GM12878 (cell line): ENCODE data around the gene KLHL3.

Source experiments
- BRCA1 ChIP-seq: IDR thresholded peaks from 2 replicates; pipeline ENCODE4 v1.6.1; 2011; ENCODE audit warnings: low read depth, low read length, improper control_type of control experiment
- CEBPB ChIP-seq, 2 experiments: fragments of 150-350 bp in 1 of 2; IDR thresholded peaks; 2 replicates each; pipeline ENCODE4 v1.6.1; 2012 to 2014; ENCODE audit warnings: low read depth in 2 of 2, low read length in 2 of 2, borderline replicate concordance in 1 of 2, inconsistent platforms in 1 of 2
- NR2C1 ChIP-seq: fragments of 450-650 bp; IDR thresholded peaks from 2 replicates; pipeline ENCODE4 v1.6.1; 2017; ENCODE audit warnings: antibody characterized with exemption, mild to moderate bottlenecking, moderate library complexity
- POLR2A ChIP-seq: IDR thresholded peaks from 2 replicates; pipeline ENCODE4 v1.6.1; 2011; ENCODE audit warnings: low read depth, mild to moderate bottlenecking, low read length
- SIN3A ChIP-seq: IDR thresholded peaks from 2 replicates; pipeline ENCODE4 v1.6.1; 2012; ENCODE audit warnings: low read depth, low read length, improper control_type of control experiment
- TCF7 ChIP-seq: IDR thresholded peaks from 2 replicates; pipeline ENCODE4 v1.6.1; 2014; ENCODE audit warnings: antibody characterized with exemption, borderline replicate concordance
- TF ChIP-seq, protein P1 (sequence below), 3 experiments: IDR thresholded peaks in 2 of 3; conservative IDR thresholded peaks in 1 of 3; 2 replicates each; pipeline ENCODE4 v1.5.1; 2011; ENCODE audit warnings: low read depth in 3 of 3, low read length in 3 of 3, mild to moderate bottlenecking in 3 of 3, control low read depth in 2 of 3, moderate library complexity in 2 of 3, inconsistent platforms in 1 of 3, mixed read lengths in 1 of 3; ENCODE audit not compliant: control insufficient read depth in 2 of 3, insufficient read depth in 1 of 3; ENCODE audit errors: extremely low read depth in 1 of 3

DNA sequence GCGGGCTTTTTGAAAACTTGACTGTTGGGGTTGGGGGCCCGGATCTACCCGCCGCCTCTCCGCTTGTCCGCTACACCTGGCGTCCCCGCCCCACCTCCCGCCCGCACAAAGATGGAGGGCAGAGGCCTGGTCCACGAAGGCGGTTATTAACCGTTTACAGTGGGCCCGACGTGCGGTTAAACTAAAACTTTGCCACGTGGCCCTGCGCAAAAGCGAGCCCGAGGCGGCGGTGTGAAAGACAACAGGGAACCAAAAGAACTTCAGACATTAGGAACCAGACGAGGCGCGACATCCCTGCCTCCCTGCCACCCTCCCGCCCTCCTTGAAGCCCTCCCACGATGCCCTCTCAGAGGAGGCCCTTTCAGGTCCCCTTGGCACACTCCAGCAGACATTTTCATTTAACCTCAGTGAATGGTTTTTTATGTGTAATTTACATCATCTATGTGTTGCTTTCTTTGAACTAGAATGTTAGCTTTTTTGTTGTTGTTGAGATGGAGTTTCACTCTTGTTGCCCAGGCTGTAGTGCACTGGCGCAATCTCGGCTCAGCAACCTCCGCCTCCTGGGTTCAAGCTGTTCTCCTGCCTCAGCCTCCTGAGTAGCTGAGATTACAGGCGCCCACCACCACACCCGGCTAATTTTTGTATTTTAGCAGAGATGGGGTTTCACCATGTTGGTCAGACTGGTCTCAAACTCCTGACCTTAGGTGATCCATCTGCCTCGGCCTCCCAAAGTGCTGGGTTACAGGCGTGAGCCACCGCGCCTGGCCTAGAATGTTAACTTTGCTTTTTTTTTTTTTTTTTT is 19.3 kb upstream of the KLHL3 start:
- TF ChIP-seq, protein P1, sequence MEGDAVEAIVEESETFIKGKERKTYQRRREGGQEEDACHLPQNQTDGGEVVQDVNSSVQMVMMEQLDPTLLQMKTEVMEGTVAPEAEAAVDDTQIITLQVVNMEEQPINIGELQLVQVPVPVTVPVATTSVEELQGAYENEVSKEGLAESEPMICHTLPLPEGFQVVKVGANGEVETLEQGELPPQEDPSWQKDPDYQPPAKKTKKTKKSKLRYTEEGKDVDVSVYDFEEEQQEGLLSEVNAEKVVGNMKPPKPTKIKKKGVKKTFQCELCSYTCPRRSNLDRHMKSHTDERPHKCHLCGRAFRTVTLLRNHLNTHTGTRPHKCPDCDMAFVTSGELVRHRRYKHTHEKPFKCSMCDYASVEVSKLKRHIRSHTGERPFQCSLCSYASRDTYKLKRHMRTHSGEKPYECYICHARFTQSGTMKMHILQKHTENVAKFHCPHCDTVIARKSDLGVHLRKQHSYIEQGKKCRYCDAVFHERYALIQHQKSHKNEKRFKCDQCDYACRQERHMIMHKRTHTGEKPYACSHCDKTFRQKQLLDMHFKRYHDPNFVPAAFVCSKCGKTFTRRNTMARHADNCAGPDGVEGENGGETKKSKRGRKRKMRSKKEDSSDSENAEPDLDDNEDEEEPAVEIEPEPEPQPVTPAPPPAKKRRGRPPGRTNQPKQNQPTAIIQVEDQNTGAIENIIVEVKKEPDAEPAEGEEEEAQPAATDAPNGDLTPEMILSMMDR (IDR thresholded peaks at IDR 0.05 in 2 of 3, conservative IDR thresholded peaks at IDR 0.05 in 1 of 3; ENCODE audit: control insufficient read depth in 2 of 3, extremely low read depth in 1 of 3, insufficient read depth in 1 of 3, low read depth in 3 of 3, low read length in 3 of 3) = no peak
- no peak for TF ChIP-seq POLR2A
- TF ChIP-seq SIN3A = peak; percentile 69; the same call in 1 of the 2 replicates
- TF ChIP-seq BRCA1 = no peak
- TF ChIP-seq CEBPB (IDR thresholded peaks at IDR 0.05; ENCODE audit: borderline replicate concordance in 1 of 2, low read depth in 2 of 2, low read length in 2 of 2) = no peak
- no peak for TF ChIP-seq NR2C1
- TF ChIP-seq TCF7 = no peak
